ENCODE measurements around the gene RASGRP3.

RASGRP3 gene

DNA sequence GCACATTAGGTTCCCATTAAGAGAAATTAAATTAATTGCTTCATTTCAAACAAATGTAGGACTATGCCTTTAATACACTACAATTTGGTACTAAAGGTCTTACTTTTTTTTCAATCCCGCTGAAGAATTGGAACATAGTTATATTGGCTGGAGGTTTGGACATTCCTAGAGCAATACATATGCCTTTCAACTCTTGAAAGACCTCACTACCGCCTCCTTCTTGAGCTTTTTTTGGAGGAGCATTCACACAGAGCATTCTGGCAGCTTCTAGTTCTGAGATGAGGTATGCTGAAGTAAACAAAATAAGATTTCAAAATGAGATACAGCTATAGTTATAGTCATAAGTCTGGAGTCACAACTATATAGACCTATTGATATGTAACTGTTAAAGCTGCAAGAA, 111.8 kb downstream of the RASGRP3 start:
- ATAC-seq, result no peak

DNA sequence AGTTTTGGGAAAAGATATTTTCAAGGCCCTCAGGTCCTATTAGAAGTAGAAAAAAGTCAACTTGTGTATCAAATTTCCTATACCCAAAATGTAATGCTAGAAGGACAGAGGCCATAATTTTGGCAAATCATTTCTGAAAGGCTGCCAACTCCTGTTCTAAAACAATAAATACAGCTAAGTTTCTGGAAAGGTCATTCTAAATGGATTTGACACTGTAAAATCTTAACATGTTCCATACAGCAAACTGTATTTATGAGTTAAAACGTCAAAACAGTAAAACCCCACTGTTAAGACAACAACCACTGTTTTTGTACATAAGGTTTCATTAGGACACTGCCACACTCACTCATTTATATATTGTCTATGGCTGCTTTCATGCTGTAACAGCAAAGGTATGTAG, 113.0 kb downstream of the RASGRP3 start:
- ATAC-seq, result no peak

DNA sequence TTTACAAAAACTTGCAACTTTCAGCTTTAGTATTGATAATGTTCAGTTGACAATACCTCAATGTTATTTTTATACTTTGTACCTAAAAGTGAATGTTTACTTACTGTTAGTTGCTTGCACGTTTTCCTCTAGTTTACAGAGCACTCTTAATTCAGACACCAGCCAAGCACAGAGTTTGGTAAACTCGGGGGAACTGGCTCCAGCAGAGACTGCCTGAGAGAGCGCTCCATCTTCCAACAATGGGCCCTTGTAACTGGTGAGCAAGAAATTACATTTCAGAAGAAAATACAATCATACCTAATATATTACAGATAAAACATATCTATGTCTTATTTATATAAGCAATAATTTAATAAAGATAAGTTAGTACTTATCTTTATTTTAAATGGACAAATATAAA, 118.9 kb downstream of the RASGRP3 start:
- no peak for ATAC-seq

DNA sequence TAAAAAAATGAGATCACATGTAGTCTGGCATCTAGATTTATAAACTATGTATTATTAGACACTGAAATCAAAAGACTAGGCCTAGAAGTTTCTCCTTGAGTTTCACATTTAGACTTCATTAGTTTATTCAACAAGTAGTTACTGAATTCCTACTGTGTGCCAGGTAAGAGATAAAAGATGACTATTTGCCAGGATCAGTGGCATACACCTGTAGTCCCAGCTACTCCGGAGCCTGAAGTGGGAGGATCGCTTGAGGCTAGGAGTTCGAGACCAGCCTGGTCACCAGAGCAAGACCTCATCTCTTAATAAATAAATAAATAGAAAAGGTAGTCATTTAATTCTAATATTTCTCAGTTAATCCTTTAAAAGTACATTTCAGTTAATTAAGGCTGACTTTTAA, 120.6 kb downstream of the RASGRP3 start:
- no peak for ATAC-seq

DNA sequence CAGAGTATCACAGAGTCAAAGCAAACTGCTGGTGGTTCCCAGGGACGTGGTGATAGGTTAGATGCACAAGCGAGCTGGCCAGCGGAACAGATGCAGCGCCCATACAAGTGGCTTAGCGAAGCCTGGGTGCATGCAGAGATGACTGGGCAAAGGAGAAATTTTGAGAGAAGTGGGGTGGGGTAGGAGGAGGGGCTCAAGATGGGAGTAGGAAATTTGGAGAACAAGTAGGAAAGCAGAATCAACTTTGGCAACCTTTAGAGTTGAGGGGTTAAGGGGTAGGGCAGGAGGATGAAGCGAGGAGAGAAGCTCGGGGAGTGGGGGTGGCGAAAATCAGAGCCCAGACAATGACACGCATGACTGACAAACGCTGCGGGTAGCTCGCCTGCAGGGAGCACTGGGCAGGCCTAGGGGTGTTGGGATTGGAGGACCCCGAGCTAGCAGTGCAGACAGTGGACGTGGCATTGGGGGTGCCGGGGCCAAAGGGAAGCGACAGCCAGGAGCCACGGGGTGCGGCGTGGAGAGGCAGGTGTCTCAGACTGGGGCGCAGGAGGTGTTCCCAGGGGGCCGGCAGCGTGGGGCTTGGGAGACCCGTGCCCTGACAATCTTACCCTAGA, 122.2 kb downstream of the RASGRP3 start:
- ATAC-seq, result peak; percentile 32 to 44

DNA sequence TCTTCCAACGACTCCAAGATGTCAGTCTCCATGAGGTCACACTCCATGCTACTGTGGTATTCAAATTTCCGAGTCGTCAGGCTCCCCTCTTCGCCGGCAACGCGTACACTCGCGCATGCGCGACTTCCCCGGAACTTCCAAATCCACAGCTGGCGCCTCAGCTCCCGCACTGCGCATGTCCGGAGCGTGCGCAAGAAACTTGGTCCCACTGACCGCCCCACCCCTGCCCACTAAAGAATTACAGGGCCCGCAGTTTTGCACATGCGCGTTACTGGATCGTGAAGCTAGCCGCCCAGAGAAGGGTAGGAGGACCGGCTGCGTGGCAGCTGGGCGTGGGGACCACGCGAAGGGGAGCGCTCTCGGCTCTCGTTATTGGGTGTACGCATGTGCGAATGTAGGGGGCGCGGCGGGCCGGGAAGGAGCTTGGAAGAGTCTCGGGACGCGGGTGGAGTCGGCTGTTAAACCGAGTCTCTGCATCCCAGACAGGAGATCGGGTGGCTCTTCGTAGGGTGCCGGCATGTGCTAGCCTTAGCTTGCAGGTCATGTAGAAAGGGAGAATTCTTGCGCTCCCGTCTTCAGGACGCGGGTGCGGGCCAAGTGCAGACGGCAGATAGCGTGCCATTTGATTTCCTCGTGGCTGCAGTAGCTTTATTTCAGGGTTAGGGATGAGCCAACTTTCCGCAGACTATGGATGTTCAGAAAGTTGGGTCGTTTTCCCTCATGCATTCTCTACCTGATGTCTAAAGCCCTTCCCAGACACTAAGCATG, 122.9 kb downstream of the RASGRP3 start, which contains the start of gene FAM98A:
Gene FAM98A (minus strand): TSS at position 125 of the 768 bp plus-strand sequence. CDS start 78 bp downstream, at position 47.
- ATAC-seq, result peak; percentile 91 to 93

DNA sequence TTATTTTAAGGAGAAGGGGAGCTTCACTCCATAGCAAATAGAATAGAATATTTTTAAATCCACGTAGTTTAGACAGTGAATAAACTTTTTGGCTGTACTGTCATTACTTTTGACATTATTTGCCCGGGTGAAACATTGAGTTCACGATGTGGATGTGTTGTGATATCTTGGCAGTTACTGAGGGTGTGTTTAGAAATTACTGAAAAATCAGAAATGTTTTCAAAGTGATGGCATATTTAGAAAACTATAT, 123.4 kb downstream of the RASGRP3 start:
- no peak for ATAC-seq

DNA sequence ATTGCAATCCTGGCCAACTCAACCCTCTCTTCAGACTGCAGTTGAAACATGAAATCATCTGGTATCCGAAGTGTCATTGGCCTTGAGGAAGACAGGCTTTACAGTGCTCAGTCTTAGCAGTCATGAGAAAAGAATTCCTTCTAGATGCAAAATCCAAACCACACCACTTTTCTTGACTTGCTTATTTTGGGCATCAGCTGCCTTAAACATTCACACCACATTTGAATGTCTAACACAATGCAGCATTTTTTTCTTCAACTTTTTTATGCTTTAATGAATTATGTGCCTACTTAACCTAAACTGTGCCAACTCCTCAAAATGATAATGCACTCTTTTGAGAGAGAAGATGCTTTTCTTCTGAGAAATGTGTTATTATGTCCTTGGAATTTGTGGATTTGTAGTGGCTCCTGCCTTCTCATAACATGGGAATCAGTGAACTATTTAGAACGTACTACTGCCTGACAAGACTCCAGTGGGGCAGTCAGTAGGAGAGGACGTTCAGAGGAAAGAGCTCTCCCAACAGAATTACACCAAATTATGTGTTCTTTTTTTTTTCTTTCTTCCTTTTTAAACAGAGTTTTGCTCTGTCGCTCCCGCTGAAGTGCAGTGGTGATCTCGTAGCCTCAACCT, 125.9 kb downstream of the RASGRP3 start:
- ATAC-seq, result no peak

DNA sequence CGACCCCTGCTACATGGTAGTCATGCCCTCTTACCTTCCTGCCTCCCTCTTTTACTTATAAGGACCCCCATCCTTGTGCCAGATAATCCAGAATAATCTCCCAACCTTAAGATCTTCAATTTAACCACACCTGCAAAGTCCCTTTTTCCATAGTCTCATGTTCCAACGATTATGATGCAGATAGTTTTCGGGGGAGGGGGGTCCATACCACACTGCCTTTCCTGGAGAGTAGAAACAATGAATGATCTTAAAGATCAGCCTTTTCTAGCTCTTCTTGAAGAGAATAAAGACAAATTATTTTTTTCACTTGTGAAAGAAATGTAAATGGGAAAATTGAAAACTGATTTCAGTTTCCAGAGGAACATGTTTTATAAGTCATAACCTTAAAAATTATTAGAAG, 127.0 kb downstream of the RASGRP3 start:
- no peak for ATAC-seq

DNA sequence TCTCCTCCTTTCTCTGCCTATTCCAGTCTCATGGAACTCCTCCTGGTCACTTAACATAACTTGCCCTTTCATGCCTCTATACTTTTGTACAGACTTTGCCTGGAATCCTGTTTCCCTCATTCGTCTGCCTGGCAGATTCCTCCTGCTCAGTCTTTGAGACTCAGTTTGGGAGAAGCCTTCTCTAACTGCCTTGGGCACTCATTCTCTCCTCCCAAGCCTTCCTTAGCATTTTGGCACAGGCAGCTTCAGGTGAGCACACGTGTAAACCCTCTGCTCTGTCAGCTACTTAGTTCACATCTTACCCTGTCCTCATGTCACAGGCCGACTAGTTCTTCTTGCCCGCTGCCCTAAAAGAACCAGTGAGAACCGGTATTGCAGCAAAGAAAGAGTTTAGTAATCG, 128.6 kb downstream of the RASGRP3 start:
- ATAC-seq, result no peak

DNA sequence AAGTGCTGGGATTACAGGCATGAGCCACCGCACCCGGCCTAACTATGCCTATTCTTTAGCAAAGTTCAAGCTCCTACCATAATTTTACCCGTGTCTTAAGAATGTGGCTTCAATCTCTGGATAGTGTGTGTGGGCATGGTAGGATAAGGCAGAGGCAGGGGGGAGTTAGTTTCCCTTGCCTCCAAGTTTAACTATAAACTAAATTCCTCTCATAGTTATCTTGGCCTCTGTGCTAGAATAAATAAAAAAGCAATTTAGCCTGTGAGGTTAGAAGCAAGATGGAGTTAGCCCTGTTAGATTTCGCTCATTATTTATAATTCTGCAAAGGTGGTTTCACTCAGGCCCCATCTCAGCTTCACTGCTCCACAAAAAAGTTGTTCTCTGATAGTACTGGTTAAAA, 129.7 kb downstream of the RASGRP3 start:
- ATAC-seq, result no peak

DNA sequence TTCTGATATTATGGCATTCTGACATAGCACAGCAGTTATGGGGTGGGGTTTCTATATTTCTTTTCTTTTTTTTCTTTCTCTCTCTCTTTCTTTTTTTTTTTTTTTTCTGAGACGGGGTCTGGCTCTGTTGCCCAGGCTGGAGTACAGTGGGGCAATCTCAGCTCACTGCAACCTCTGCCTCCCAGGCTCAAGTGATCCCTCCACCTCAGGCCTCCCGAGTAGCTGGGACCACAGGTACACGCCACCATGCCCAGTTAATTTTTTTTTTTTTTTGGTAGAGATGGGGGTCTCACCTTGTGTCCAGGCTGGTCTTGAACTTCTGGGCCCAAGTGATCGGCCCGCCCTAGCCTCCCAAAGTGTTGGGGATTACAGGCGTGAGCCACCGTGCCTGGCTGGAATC, 130.2 kb downstream of the RASGRP3 start:
- ATAC-seq, result no peak

DNA sequence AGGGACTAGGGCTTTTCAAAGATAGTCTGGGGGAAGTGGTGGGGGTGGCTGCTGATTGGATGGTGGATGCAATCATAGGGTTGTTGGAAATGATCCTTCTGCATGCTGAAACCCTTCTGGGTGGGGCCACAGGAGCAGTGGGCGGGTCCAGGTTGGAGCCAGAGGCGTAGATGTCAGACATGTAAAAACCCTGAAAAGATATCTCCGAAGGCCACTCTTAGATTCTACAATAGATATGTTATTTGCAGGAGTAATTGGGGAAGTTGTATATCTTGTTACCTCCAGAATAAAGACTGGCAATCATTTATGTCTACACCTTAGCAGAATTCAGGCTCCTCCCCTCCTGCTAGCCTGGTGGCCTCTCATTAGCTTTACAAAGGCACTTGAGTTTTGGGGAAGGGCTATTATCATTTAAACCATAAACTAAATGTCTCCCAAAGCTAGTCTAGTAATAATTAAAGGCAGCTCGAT, 130.8 kb downstream of the RASGRP3 start:
- no peak for ATAC-seq

DNA sequence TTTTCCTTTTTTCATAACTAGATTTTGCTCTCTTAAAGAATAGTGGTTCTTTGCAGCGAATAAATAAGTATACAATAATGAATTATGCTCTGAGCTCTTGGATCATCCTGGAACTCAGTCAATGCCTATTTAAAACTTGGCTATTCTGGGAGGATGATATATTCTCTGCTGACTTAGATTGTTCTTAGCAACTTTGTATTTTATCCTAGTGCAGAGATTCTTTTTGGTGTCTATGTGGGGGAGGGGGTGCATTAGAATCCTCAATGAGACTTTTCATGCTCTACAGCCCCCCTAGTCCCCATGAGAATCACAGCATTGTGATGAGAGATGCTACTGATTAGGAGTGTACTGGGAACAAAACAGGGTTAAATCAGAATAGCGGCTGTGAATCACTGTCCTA, 131.5 kb downstream of the RASGRP3 start:
- no peak for ATAC-seq

DNA sequence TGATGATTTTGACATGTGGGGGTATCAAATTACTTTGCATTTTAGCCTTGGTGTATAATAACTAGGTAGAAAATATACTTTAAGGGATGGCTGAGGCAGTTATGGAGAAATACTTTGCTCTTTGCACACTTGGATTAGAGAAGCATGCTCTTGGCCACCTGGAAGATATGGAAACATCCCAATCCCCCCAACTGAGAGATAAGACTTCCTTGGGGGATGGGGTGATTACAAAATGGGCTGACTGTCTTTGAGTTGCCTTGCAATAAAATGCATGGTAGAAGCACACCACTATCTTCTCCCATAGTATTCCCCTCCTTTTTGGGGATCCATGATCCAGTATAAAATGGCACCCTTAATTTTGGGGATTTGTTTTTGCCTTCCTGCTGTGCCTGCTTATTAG, 137.7 kb downstream of the RASGRP3 start:
- ATAC-seq, result no peak

Measured in activated CD4-positive, CD25-positive, alpha-beta regulatory T cell treated with anti-CD3 and anti-CD28 coated beads, Interleukin-2, amount 50 U/mL, for 24 hours (primary cell).